HG03439 (cell line): Measurements from ENCODE around the gene ZNHIT2.

ENCODE experiments used
- ATAC-seq: cut with Tn5 transposase; IDR thresholded peaks from one replicate; pipeline ENCODE4 v1.9.1; 2021; ENCODE audit warnings: mild to moderate bottlenecking, moderate library complexity; ENCODE audit not compliant: unreplicated experiment

The ZNHIT2 gene

GRCh38 chr11:65107751-65108468 lies 9.6 kb downstream of the ZNHIT2 start:
- no peak for ATAC-seq

GRCh38 chr11:65107078-65107477 lies 10.4 kb downstream of the ZNHIT2 start:
- no peak for ATAC-seq

- no peak for ATAC-seq
These were observed 12.9 kb downstream of the ZNHIT2 start for GRCh38 chr11:65104628-65105027.

GRCh38 chr11:65103476-65103875 lies 14.0 kb downstream of the ZNHIT2 start:
- ATAC-seq: no peak

GRCh38 chr11:65102142-65103095 lies 15.1 kb downstream of the ZNHIT2 start:
- ATAC-seq: no peak

GRCh38 chr11:65100674-65101350 lies 16.7 kb downstream of the ZNHIT2 start:
- ATAC-seq: no peak

- no peak for ATAC-seq
These were observed 20.6 kb downstream of the ZNHIT2 start for GRCh38 chr11:65096926-65097325.

- peak; percentile 82 for ATAC-seq
These were observed 21.3 kb downstream of the ZNHIT2 start, which contains the start of gene VPS51 for GRCh38 chr11:65095974-65096806. VPS51 (plus strand) TSS chr11:65096214; CDS start chr11:65096251, 37 bp downstream.

- no peak for ATAC-seq
These were observed 22.1 kb downstream of the ZNHIT2 start for GRCh38 chr11:65095427-65095826.

- no peak for ATAC-seq
These were observed 26.9 kb downstream of the ZNHIT2 start for GRCh38 chr11:65090628-65091027.

GRCh38 chr11:65089621-65090020 lies 27.9 kb downstream of the ZNHIT2 start:
- ATAC-seq: no peak

GRCh38 chr11:65087827-65088226 lies 29.7 kb downstream of the ZNHIT2 start:
- no peak for ATAC-seq

GRCh38 chr11:65087216-65087615 lies 30.3 kb downstream of the ZNHIT2 start:
- no peak for ATAC-seq

GRCh38 chr11:65086809-65087208 lies 30.7 kb downstream of the ZNHIT2 start:
- no peak for ATAC-seq

GRCh38 chr11:65085446-65085845 lies 32.1 kb downstream of the ZNHIT2 start:
- ATAC-seq: no peak

- ATAC-seq: no peak
These were observed 32.7 kb downstream of the ZNHIT2 start for GRCh38 chr11:65084598-65085375.

- ATAC-seq: peak; percentile 80
These were observed 33.5 kb downstream of the ZNHIT2 start, which contains the start of the genes CDCA5 and ZFPL1 for GRCh38 chr11:65083834-65084597. CDCA5 (minus strand) TSS chr11:65084040; CDS start chr11:65083978, 62 bp downstream. ZFPL1 (plus strand) TSS chr11:65084222; CDS start chr11:65084699, 477 bp downstream.

GRCh38 chr11:65083134-65083833 lies 34.2 kb downstream of the ZNHIT2 start:
- peak; percentile 14 for ATAC-seq
